ENCODE results near the gene TOLLIP.

Gene TOLLIP

DNA sequence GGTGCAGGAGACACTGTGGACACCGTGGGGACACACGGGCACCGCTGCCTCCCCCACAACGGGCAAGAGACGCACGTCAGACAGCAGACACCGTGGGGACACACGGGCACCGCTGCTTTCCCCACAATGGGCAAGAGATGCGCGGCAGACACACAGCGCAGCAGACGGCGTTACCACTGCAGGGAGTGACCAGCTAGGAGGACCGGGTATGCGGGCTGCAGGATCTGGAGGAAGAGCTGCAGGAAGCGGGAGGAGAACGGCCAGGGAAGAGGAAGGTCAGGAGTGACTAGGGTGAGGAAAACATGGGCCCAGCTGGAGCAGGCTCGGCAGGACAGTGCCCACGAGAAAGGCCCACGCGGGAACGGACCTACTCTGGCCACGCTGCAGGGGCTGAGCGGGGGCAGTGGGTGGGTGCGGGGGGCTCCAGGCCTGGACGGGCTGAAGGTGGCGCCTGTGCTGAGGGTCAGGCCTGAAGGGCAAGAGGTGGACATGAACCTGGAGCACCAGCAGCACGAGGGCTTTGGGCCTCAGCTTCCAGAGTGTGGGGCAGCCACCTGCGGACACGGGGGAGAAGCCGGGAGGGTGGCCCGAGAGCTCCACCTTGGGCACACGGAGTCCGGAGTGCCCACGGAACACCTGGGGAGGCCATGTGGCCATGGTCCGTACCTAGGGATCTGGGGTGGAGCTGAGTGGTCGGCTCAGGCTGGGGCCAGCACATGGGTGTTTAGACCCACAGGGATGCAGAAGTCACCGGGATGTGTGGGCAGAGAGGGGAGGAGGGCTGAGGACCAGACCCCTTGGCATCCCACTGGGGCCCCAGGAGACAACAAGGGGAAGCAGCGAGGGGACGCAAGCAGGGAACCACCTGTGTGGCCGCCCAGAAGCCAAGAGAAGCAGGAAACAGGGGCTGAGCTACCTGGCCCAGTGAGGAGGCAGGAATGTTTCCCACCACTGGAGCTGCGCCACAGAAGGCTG is 16.5 kb downstream of the TOLLIP start:
- peaks cover 25% of the 10 kb centered on the region for H3K9me3 ChIP-seq (ENCODE audit: control insufficient read depth, insufficient read depth, low read length)
- no peaks in the 10 kb centered on the region for H3K9me2 ChIP-seq (replicated peaks; ENCODE audit: control insufficient read depth, low read length)
- no peaks in the 10 kb centered on the region for H4K20me1 ChIP-seq (ENCODE audit: control insufficient read depth, insufficient read depth, low read depth, low read length)
- H3F3A ChIP-seq (ENCODE audit: control insufficient read depth, insufficient read depth) = no peaks in the 10 kb centered on the region
- no peak overlapping the region for H3K4me3 ChIP-seq (ENCODE audit: low read length)
- H3K27ac ChIP-seq (ENCODE audit: low read depth, low read length) = no peak overlapping the region
- peaks cover 4% of the 10 kb centered on the region; the same call in 1 of the 2 replicates for H3K79me2 ChIP-seq (ENCODE audit: control insufficient read depth, low read length)
- no peaks in the 10 kb centered on the region for H3K4me1 ChIP-seq (ENCODE audit: control insufficient read depth, low read length)
- no peak overlapping the region for H3K4me2 ChIP-seq (ENCODE audit: low read length)
- peaks cover 17% of the 10 kb centered on the region; the same call in 1 of the 2 replicates for H3K36me3 ChIP-seq (ENCODE audit: control insufficient read depth, low read length)
- TF ChIP-seq, protein P1, sequence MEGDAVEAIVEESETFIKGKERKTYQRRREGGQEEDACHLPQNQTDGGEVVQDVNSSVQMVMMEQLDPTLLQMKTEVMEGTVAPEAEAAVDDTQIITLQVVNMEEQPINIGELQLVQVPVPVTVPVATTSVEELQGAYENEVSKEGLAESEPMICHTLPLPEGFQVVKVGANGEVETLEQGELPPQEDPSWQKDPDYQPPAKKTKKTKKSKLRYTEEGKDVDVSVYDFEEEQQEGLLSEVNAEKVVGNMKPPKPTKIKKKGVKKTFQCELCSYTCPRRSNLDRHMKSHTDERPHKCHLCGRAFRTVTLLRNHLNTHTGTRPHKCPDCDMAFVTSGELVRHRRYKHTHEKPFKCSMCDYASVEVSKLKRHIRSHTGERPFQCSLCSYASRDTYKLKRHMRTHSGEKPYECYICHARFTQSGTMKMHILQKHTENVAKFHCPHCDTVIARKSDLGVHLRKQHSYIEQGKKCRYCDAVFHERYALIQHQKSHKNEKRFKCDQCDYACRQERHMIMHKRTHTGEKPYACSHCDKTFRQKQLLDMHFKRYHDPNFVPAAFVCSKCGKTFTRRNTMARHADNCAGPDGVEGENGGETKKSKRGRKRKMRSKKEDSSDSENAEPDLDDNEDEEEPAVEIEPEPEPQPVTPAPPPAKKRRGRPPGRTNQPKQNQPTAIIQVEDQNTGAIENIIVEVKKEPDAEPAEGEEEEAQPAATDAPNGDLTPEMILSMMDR (IDR thresholded peaks at IDR 0.05; ENCODE audit: low read depth, low read length, poor library complexity, severe bottlenecking) = no peak
- TF ChIP-seq EZH2phosphoT487 (IDR thresholded peaks at IDR 0.05; ENCODE audit: borderline replicate concordance, low read length) = no peak
- H3K27me3 ChIP-seq (ENCODE audit: control insufficient read depth, low read length) = no peaks in the 10 kb centered on the region

- Histone ChIP-seq H3K9me3 (ENCODE audit: control insufficient read depth, insufficient read depth, low read length) (peaks cover 20% of the 10 kb centered on the region), H3K79me2 (ENCODE audit: control insufficient read depth, low read length) (no peaks in the 10 kb centered on the region), H3K4me1 (ENCODE audit: control insufficient read depth, low read length) (no peaks in the 10 kb centered on the region), H3K27ac (ENCODE audit: low read depth, low read length) (no peak overlapping the region), H3K4me3 (ENCODE audit: low read length) (no peak overlapping the region), H4K20me1 (ENCODE audit: control insufficient read depth, insufficient read depth, low read depth, low read length) (no peaks in the 10 kb centered on the region), H3K36me3 (ENCODE audit: control insufficient read depth, low read length) (peaks cover 17% of the 10 kb centered on the region; the same call in 1 of the 2 replicates), H3K4me2 (ENCODE audit: low read length) (no peak overlapping the region), H3F3A (ENCODE audit: control insufficient read depth, insufficient read depth) (no peaks in the 10 kb centered on the region), H3K9me2 (replicated peaks; ENCODE audit: control insufficient read depth, low read length) (no peaks in the 10 kb centered on the region), H3K27me3 (ENCODE audit: control insufficient read depth, low read length) (no peaks in the 10 kb centered on the region)
- TF ChIP-seq EZH2phosphoT487 (IDR thresholded peaks at IDR 0.05; ENCODE audit: borderline replicate concordance, low read length) = no peak
- TF ChIP-seq, protein P1 (IDR thresholded peaks at IDR 0.05; ENCODE audit: low read depth, low read length, poor library complexity, severe bottlenecking) = no peak
Measured at GRCh38 chr11:1292018-1292643, 17.3 kb downstream of the TOLLIP start.

DNA sequence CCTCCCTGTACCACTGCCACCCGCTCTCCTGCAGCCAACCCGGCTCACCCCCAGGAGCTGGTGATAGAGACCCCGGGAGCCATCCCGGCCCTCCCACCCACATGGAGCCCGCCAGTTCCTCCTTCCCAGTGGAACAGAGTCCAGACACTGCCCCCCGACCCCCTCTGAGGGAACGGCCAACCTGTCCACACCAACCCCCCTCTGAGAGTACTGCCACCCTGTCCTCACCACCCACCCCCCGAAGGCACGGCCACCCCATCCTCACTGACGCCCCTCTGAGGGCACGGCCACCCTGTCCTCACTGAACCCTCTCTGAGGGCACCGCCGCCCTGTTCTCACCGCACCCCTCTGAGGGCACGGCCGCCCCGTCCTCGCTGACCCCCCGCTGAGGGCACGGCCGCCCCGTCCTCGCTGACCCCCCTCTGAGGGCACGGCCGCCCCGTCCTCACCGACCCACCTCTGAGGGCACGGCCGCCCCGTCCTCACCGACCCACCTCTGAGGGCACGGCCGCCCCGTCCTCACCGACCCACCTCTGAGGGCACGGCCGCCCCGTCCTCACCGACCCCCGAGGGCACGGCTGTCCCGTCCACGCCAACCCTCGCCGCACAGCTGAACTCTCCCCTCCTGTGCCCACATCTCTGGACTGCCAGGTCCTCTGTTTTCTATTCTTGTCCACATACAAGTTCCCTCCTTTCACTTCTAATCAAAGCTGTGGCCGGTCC is 18.0 kb downstream of the TOLLIP start:
- no peak overlapping the region for H3K4me3 ChIP-seq (ENCODE audit: low read length)
- no peaks in the 10 kb centered on the region for H3K9me2 ChIP-seq (replicated peaks; ENCODE audit: control insufficient read depth, low read length)
- H3K79me2 ChIP-seq (ENCODE audit: control insufficient read depth, low read length) = no peaks in the 10 kb centered on the region
- H3K27me3 ChIP-seq (ENCODE audit: control insufficient read depth, low read length) = no peaks in the 10 kb centered on the region
- no peaks in the 10 kb centered on the region for H3K4me1 ChIP-seq (ENCODE audit: control insufficient read depth, low read length)
- TF ChIP-seq, protein P1 (IDR thresholded peaks at IDR 0.05; ENCODE audit: low read depth, low read length, poor library complexity, severe bottlenecking) = no peak
- TF ChIP-seq EZH2phosphoT487 (IDR thresholded peaks at IDR 0.05; ENCODE audit: borderline replicate concordance, low read length) = no peak
- no peaks in the 10 kb centered on the region for H3F3A ChIP-seq (ENCODE audit: control insufficient read depth, insufficient read depth)
- H3K27ac ChIP-seq (ENCODE audit: low read depth, low read length) = no peak overlapping the region
- no peaks in the 10 kb centered on the region for H4K20me1 ChIP-seq (ENCODE audit: control insufficient read depth, insufficient read depth, low read depth, low read length)
- H3K36me3 ChIP-seq (ENCODE audit: control insufficient read depth, low read length) = peaks cover 17% of the 10 kb centered on the region; the same call in 1 of the 2 replicates
- peaks cover 19% of the 10 kb centered on the region for H3K9me3 ChIP-seq (ENCODE audit: control insufficient read depth, insufficient read depth, low read length)
- no peak overlapping the region for H3K4me2 ChIP-seq (ENCODE audit: low read length)

All from DOHH2 (cell line).